Measurements from ENCODE around the gene ARHGAP10.

DNA sequence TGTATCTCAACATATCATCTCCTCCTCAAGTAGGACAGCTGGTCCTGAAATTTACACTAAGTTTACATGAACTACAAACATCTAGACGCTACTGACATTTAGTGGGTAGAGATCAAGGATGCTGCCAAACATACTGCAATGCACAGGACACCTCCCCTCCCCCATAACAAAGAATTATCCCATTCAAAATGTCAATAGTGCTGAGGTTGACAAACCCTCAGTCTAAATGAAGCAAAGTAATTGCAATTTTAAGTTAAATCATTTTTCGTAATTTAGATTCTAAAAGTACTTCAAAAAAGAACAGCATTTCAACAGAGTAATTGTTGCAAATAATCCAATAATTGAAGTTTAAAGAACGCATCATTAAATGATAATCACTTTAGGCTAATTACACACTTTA, 49.1 kb upstream of the ARHGAP10 start:
- no peak for TF ChIP-seq EZH2 (optimal IDR thresholded peaks at IDR 0.05; ENCODE audit: low read depth, low read length)
- TF ChIP-seq, protein P1, sequence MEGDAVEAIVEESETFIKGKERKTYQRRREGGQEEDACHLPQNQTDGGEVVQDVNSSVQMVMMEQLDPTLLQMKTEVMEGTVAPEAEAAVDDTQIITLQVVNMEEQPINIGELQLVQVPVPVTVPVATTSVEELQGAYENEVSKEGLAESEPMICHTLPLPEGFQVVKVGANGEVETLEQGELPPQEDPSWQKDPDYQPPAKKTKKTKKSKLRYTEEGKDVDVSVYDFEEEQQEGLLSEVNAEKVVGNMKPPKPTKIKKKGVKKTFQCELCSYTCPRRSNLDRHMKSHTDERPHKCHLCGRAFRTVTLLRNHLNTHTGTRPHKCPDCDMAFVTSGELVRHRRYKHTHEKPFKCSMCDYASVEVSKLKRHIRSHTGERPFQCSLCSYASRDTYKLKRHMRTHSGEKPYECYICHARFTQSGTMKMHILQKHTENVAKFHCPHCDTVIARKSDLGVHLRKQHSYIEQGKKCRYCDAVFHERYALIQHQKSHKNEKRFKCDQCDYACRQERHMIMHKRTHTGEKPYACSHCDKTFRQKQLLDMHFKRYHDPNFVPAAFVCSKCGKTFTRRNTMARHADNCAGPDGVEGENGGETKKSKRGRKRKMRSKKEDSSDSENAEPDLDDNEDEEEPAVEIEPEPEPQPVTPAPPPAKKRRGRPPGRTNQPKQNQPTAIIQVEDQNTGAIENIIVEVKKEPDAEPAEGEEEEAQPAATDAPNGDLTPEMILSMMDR (IDR thresholded peaks at IDR 0.05; ENCODE audit: low read length) = no peak
- TF ChIP-seq EZH2phosphoT487 (IDR thresholded peaks at IDR 0.05; ENCODE audit: low read length) = no peak

Data from MM.1S (cell line).